ENCODE measurements around the gene FAM120A.
A peak's percentile ranks its signal among the peaks of the same experiment; 100 is the strongest.

The FAM120A gene

DNA sequence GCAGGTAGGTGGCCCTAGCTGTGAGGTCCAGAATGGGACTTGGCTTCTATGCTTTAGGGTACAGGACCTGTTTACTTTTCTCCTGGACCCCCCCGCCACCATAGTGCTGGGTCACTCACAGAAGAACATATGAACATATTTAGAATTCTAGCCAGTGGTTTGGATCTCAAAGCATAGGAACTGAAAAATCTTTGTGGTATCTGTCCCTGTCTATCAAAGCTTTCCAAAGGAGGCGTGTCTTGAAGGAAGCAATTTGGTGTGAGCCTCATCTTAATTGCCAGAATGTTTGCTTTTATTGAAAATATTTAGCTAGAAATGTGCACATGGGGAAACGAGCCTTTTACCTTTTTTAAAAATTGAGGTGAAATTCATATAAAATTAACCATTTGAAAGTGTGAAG, 131.1 kb downstream of the FAM120A start:
- DNase-seq = no peak

DNA sequence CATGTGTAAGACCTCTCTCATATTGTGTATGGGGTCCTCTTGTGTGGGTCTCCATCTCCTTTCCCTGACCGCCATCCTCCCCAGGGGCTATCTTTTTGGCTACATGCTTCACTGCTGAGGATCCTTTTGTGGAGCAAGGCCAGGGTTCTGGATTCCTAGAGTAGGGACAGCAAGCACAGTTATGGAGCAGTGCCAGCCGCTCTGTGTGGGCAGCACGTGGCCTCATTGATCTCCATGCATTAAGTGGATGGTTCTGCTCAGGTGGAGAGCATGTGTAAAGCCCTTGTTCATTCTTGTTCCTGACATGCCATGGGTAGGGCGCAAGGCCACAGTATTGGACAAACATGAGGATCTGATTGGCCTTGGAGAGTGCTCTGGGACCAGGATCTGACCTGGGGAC, 133.8 kb downstream of the FAM120A start:
- no peak for DNase-seq

DNA sequence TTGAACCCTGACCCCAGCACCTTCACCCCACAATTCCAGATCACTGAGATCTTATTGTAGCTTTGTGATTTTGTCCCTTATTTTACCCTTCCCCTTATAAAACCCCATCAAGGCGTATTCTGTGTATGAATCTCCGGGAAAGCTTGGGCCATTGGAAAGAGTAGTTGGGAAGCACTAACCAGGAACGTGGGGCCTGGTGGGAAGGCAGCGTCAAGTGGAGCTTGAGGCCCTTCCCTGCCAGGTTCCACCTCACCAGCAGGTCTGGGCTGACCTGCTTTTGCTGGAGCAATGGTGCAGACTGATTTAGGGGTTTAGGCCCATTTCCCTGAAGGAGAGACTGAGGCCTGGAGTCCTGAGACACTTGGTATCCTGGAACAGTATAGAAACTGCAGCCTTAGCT, 134.2 kb downstream of the FAM120A start:
- no peak for DNase-seq

DNA sequence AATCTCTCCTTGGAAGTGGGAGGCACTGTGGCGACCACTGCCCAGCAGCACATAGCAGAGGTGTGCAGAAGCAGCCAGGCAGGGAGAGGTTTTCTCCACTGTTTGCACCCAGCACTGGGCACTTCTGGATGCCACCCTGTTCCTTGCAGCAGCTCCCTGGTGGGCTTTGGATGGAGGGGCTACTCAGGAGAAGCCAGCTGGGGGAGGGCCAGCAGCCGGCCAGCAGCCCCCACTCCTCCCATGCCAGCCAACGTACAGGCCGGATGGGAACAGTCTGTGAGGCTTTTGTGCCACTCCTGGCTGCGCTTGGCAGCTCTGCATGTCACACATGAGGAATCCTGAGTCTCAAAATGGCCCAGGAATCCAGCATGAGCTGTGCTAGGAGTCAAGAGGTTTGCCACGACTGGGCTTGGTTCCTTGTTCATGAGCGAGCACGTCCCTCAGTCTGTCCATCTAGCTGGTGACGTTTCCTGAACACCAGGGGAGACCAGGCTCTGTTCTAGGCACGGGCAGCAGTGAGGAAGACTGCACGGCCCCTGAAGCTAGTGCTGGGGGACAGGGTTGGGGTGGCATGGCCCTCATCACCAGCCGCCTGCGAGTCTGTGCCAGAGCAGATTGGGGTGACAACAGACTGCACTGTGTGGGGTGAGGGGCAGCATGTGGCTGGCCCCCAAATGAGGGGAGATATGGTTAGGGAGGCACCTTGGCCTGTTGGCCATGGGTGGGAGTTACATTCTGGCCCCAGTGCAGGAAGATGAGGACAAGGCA, 135.0 kb downstream of the FAM120A start:
- no peak for DNase-seq

DNA sequence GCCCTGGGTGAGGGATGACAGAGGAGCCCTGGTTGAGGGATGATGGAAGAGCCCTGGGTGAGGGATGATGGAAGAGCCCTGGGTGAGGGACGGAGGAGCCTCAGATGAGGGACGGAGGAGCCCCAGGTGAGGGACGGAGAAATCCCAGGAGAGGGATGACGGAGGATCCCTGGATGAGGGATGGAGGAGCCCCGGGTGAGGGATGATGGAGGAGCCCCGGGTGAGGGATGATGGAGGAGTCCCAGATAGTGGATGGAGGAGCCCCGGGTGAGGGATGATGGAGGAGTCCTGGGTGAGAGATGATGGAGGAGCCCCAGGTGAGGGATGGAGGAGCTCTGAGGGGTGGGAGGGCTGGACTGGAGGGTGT, 135.8 kb downstream of the FAM120A start:
- no peak for DNase-seq

DNA sequence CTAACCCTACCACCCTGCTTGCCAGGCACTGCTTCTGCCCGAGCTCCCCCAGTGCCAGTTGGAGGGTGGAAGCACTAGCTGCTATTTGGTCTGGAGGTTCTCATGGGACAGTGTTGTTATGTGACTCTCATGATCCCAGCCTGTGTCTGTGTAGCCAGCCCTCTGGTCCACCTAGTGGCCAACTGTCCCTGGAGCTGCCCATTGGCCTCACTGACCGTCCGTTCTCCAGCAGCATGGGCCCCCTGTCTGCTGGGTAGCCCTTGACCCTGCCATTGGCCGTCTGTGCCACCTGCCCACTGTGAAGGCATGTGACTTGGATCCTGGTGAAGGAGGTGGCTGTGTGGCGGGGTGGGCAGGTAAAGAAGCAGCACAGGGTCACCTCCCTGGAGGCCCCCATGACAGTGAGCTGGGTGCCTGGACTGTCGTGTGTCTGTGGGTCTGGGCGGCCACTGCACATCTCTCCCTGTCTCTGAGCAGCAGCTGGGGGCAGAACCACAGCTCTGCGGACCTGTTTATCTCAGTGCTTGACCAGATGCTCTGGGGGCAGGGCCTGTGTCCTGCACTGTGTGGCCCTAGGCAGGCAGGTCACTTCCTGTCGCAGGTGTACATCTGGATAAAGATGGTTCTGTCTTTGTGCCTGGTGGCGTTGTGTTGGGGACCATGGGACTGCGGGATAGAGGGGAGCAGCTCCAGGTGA, 136.3 kb downstream of the FAM120A start:
- no peak for DNase-seq

DNA sequence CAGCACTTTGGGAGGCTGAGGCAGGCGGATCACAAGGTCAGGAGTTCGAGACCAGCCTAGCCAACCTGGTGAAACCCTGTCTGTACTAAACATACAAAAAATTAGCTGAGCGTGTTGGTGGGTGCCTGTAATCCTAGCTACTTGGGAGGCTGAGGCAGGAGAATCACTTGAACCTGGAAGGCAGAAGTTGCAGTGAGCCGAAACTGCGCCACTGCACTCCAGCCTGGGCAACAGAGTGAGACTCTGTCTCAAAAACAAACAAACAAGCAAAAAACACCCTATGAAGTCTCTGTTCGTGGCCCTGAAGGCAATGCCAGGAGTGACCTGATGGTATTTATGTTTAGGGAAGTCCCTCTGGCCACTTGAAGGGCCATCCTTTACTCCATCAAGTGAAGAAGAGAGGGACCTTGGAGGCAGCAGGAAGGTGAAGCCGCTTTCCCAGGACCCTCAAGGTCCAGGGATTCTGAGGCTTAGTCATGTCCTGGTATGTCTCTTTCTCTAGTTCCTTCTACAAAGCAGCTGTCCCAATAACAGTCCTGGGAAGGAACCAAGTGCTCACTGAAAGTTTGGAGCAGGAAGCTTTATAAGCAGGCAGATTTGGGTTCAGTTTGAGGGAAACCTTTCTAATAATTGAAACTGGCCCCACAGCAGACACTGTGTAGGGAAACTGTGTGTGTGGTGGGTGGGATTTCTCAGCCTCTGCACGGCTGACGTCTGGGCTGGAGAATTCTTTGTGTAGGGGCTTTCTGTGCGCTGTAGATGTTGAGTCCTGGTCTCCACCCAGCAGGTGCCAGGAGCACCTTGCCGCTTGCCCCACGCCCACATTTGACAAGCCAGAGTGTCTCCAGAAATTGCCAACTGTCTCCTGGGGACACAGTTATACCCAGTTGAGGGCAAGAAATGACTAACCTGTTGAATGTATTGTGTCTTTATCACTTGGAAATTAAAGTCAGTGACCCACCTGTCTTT, 137.4 kb downstream of the FAM120A start:
- DNase-seq = no peak

DNA sequence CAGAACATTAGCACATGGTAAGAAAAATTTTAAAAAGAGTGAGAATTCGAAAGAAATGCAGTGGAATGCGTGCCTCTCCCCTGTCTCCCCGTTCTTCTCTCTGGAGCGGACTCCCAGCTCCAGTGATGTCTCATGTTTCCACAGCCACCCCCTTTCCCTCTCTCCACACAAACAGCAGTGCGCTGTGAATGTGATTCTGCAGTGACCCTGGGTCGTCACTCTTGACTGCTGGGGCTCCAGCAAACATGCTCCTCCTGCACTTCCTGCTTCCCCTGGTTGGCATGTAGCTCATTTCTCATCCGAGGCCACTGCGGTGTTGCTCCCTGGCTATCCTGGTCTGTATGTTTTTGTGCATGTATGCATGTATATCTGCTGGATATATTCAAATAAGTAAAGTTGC, 138.2 kb downstream of the FAM120A start:
- no peak for DNase-seq

DNA sequence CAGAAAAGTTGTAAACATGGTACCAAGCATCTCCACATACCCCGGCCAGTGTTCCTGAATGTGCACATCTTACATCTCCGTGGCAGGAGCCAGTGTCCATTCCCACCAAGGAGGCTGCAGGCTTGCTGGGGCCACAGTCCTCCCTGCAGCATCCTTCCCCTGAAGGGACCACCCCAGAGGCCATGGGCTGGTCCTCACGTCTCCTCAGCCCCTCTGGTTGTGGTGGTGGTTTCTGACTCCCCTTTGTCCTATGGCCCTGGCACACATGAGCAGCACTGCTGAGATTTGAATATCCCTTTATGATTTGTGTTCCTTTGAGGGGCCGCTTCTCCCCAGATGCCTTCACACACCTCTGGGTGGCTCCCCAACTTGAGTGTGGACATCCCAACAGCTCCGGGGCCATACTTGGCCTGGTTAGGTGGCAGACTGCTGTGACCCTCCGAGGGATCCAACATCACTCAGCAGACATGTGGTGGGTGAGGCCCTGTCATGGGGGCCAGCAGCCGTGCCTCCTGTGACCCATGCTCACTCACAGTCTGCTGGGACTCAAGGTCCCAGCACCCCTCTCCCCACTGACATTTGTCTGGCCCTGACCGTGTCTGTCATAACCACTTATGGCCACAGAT, 139.2 kb downstream of the FAM120A start:
- DNase-seq = no peak

DNA sequence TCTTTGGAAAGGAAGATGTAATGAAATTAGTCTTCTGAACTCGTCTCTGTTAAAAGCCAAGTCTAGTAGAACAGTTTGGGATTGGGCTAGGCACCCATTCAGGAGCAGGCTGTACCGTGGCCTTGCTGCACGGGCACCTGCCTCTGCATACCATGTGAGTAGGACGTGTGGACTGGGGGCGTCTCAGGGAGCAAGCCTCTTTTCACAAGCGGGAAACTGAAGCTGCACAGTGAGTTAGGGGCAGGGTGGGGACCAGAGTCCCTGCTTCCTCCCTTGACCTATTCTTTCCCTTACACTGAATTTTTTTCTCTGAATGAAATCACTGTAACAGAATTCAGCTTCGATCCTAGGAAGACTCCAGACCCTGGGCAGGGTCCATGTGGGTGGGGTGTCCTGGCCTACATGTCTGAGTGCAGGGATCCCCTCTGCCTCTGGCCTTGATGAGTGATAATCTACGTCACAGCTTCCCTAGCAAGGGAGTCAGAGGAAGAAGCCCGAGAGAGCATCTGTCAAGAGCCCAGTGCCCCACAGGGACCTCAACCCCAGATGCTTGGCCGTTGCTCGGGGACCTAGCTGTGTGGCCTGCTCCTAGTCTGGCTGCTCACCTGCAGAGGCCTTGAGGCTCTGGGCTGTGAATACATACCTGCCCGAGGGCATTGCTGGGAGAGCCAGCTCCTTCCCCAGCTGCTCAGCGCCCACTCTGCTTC, 140.0 kb downstream of the FAM120A start:
- DNase-seq = no peak

DNA sequence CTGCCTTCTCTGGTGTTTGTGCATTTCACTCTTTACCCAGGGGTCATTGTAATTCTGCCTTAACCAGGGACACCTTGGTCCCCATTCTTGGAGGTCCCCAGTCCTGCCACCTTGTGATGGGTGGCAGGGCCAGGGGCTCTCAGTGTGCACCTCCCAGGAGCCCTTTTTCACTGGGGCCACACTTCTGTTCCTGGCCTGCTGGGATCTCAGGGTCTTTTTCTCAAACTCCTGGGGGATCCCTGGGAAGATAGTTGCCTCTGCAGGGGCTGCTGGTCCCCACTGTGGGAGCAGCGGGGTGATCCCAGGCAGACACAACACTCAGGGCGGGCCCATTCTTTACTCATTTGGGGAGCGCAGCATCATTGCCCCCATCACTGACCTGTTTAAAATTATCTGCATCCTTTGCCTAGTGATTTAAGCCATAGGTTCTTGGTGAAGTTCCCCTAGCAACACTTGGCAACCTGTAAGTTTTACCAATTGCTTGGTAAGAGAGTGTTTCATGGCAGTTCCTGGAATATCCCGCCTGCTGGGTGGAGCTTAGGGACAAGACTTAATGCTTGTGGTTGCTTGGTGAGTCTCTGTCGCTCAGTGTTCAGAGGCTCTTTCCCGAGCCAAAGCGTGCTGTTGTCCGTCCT, 140.6 kb downstream of the FAM120A start:
- DNase-seq = no peak

DNA sequence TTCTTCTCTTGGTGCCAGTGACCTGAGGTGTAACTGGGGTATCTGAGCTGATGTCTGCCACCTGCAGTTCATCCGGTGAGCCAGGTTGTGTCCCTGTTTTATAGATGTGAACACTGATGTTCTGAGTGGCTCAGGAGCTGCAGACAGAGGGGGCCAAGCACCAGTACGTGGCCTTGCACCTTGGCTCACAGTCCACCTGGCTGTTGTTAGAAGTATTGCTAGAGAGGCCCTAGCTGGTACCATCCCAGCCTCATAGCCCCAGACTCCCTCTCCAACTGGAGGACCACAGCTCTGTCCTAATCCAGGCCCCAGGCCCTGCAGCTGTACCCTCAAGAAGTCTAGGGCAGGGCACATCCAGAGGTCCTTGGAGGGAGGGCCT, 141.1 kb downstream of the FAM120A start:
- DNase-seq = peak; percentile 28

DNA sequence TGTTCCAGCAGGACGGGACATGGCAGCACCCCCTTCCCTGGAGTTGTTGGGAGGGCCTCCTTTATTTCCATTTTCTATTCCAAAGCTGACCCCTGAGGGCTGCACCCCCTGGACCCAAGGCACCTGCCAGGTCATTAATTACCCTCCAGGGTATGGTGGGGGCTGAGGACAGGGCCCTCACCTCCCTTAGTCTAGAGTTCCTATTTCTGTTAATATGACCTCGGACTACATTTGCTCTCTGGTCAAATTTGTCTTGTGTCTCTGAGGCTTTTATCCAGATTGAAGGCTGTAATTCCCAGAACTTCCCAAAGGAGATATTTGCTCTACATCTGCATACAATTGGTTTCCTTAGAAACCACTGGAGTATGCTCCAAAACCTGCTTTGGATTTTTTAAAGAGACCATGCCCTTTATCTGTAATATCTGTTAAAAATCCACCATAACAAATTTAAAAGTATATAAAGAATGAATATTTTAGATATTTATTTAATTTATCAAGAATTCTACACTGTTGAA, 141.7 kb downstream of the FAM120A start:
- no peak for DNase-seq

DNA sequence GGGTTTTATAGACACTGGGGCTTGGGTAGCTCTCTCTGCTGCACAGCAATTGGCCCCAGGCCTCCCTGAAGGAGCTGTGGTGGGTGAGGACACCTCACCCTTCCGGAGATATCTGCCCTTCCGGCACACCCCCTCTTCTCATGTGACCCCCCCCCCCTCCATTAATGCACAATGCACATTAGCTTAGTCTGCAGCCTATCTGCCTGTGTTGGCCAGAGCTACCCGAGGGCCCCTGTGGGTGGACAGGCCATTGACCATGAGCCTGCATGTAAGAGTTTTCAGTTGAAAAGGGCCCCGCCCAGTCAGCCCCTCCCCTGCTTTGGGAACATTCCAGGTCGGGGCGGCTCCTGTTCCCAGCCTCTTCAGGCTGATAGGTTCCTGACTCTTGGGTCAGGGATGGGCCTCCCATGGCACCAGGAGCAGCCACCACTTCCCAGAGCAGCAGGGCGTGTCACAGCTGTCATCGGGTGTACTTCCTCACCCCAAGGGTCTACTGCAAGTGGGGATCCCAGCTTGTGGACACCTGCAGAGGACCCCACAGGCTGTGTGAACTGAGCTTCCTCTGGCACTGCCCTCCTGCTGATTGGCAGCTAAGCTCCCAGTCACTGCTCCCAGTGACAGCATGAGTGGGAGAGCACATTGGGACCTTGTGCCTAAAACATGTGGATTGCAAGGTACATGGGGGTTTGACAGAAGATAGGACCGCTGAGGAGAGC, 142.7 kb downstream of the FAM120A start:
- DNase-seq = no peak

DNA sequence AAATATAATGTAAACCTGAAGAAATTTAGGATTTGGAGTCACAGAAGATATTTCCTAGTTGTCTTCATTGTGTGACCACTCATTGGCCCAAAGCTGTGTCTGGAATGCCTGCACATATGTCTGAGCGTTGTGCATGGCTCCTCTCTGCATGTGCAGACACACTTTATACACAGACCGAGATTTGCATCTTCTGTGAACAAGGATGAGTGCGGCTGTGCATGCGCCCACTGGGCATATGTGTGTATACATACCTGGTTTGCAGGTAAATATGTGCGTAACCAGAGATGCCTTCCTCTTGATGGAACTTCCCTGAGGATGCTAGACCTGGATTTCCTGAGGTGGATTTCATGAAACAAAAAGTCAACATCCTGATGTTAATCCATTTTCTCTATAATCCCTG, 144.0 kb downstream of the FAM120A start:
- no peak for DNase-seq

DNA sequence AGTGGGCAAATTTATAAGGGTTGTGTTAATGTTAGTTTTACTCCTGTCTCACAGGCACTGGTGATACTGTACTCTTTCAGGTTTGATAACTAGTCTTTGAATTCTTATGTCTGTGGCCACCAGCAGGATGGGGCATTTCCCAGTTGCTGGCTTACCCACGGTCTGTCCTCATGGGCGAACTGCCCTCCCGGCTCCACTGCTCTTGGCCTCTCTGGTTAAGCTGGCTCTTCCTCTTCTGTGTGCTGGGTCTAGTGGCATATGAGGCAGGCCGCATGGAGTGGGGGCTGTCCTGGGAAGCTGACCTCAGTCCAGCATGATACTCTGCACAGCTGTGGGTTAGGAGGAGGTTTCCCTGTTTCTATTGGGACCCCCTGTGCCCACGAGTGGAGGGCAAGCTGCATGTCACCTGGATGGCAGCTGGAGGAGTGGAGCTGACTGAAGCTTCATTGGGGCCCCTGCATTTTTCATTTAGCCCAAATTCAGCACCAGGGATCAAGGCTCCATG, 144.4 kb downstream of the FAM120A start:
- no peak for DNase-seq

DNA sequence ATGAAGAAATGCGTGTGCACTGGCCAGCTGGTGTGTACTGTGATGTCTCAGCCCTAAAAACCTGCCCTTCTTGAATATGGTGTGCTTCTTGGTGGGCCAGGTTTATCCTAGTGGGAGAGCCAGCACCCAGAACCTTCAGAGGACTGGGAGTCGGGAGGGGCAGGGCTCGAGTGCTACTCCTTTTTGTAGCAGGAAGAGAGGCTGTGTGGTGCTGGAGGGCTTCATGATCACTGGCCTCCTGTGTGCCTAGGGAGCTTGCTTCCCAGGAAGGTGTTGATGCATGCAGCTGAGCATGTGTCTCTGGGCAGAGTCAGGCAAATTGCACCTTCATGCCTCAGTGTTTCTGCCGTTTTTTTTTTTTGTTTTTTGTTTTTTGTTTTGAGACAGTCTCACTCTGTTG, 144.9 kb downstream of the FAM120A start:
- no peak for DNase-seq

DNA sequence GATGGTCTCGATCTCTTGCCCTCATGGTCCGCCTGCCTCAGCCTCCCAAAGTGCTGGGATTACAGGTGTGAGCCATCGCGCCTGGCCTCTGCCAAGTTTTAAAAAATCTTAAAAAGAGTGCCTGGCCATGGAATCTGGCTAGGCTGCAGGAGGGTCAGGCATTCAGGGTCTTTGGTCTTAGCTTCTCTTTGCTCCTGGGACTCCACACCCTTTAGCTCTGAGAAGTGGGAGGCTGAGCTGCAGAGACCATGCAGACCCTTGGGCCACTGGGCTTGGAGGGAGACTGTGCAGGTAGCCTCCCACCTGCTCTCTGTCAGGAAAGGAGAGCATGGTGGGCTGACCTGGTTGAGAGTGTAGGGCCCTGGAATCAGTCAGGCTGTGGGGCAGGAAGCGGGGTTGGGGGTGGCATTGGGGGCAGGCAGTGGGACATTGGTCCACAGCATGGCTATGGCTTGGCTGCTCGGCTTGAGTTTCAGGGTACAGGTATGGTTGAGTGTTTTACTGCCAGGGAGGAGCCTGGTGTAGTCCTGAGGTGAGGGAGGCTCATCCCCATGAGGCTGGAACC, 145.7 kb downstream of the FAM120A start:
- no peak for DNase-seq

DNA sequence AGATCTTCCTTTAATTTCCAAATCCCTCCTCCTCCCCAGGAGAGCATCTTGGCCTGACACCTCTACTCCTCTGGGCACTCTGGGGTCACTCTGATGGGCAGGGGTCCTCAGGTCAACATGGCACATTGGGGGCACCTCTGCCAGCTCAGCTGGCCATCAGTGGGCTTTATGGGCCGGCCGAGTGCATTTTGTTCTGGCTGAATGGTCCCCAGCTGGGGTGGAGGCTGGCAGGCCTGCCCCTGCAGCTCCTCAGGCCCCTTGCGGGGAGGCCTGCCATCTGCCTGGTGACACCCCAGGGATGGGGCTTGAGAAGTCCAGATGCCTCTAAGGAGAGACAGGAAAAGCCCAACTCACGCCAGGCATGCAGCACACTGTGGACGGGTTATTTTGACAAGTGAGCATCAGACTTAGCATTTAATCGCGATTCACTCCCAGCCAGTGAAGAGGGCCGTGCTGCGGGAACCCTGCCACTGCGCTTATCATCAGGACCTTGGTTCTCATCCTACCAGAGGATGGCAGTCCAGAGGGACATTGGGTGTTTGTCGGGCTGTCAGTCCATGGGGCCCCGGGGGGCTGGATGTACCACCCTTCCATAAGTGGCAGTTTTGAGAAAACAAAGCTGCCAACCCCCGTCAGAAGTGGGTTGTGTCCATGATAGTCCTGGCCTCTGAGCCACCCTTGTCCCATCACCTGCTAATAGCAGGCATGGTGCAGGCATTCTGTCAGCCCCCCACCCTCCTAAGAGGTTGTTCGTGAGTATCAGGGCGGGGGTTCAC, 146.6 kb downstream of the FAM120A start:
- DNase-seq = no peak
